HG03097 (cell line): ENCODE measurements around the gene GRIK3.
"Not testable (repeated sequence)": the region's sequence is repeated elsewhere in the genome, so short reads cannot be mapped to it uniquely, and the experiment has no call there.

Experiments
- ATAC-seq: cut with Tn5 transposase; IDR thresholded peaks from one replicate; pipeline ENCODE4 v1.9.1; 2021; ENCODE audit not compliant: unreplicated experiment, low FRiP score

GRIK3 gene

DNA sequence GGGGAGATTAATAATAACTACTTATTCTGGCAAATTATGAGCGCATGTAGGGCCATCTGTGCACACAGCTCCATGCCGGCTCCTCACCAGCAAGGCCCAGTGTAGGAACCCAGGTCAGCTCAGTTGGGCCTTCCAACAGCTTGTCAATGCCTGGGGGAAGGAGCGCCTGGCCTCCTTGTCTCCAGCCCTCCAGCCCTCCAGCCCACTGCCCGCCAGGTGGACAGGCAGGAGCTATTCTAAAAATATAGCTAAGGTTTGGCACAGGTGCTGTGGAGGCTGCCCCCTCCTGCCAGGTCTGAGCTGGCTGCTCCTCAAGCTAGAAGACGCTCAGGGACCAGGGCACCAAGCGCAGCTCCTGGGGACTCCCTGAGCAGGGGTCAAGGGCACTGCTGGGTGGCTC is 85.7 kb downstream of the GRIK3 start:
- ATAC-seq, result no peak

DNA sequence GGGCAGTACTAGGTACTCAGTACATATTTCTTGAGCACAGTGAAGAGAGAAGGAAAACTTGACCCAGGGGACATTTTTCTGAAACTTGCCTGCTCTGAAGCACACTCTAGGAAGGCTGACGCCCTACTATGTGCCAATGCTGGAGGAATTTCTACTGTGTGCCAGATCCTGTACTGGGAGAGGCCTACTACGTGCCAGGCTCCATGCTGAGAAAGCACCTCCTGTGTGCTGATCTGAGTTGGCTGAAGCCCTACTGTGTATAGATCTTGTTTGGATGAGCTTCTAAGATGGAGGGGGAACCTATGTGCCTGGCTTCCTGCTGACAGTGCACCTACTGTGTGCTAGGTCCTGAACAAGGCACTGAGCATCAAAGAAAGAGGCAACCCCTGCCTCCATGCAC is 86.2 kb downstream of the GRIK3 start:
- ATAC-seq, result no peak

DNA sequence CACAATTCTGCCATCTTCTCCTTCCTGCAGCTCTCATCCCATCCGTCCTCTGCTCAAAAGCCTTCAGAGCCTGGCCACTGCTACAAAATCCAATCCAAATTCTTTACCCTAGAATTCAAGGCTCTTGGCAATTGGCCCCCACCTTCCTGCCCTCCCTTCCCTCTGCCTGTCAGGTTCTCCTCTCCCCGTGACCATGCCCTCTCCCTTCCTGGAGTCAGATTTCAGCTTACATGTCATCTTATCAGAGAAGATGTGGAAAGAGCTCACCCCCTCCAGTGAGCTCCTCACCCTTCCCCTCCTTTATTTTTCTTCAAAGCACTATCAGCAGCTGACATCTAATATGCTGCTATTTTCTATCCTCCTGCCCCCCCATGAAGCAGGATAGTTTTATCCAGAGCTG is 86.9 kb downstream of the GRIK3 start:
- no peak for ATAC-seq

DNA sequence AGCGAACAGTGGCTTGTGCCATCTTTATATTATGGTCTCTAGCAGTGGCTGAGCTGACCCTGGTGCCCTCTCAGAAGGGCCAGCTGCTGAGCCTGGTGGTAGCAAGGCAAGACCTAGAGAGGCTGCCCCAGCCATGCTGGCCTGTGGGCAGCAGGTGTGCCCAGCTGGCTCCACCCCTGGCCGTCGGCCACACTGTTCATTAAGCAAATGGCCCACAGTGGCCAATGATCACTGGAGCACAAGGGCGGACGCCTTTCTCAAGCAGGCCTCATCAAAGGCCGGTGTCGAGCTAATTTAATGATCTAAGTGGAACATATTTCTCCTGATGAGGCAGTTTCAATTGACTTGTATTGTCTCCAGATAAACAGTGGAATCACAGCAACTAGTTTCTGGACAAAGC is 89.4 kb downstream of the GRIK3 start:
- no peak for ATAC-seq

DNA sequence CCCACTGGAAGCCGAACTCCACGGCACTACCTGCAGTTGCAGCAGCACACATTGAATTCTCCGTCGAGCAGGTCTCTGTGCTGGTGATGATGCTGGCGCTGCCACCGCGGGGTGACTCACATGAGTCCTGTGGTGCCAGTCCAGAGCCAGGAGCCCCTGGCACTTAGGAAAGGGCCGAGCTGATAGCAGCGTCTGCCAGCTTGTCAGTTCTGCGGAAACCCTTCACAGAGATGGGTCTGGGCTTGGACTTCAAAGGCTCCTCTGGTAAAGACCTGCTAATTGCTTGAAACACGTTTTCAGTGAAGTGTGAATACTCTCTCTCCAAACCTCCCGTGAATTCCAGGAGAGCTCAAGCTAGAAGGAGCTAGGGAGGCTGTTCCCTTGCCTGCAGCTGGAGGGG is 92.2 kb downstream of the GRIK3 start:
- no peak for ATAC-seq

DNA sequence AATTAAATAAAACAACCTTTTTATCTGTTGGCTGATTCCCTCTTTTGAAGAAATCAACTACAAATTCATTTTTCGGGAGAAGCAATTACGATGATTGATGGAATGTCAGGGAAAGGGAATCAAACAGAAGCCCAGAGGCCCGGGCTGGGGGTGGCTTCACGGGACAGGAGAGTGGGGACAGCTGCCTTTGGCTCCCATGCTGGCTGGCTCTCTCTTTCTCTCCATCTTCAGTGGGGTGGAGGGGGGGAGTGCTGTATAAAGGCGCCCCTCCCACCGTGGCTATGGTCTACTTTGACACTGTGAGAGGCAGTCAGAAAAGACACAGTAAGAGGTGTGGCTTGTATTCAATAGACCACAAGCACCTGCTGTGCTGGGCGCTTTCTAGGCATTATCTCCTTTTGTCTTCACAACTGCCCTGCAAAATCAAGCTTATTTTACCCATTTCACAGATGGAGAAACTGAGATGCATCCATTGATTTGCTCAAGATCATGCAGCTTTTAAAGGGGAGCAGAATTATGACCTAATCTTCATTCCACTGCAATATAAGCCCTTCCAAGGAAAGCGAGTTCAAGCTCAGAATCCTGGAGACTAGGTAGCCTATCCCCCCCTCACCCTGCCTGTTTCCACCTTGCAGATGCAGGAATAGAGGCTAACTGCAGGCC is 92.9 kb downstream of the GRIK3 start:
- no peak for ATAC-seq

DNA sequence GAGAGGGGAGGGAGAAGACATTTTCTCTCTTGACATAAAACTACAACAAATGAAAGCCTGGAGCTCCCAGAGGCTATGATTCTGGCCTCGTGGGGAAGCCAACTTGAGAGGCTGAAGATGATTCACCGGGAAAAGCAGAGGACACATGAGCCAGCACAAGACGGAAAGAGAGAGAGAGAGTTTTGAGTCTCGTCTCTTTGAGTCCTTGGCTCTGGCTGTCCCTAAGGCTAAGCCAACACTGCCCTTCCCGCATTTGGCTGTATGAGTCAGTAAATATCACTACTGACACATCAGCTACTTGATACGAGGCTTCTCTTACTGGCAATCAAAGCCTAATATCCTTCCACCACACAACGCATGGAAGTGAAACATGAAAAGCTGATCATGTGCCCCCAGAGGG is 95.5 kb downstream of the GRIK3 start:
- no peak for ATAC-seq

DNA sequence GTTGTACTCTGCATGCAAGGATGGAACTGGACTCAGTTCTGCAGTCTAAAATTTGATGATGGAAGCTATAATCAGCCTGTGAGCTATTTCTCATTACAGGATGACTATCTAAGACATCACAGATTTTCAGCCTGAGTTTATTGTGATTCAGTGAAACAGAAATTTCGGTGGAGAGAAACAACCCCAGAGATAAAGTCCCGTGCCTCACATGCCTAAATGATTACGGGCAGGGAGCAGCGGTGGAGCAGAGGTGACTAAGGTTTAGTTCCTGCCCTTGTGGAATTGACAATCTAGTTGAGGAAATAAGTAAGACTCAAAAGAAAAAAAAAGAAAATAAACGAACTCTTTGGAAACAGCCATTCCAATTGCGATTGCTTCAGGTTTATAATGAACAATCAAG is 96.9 kb downstream of the GRIK3 start:
- ATAC-seq, result no peak

DNA sequence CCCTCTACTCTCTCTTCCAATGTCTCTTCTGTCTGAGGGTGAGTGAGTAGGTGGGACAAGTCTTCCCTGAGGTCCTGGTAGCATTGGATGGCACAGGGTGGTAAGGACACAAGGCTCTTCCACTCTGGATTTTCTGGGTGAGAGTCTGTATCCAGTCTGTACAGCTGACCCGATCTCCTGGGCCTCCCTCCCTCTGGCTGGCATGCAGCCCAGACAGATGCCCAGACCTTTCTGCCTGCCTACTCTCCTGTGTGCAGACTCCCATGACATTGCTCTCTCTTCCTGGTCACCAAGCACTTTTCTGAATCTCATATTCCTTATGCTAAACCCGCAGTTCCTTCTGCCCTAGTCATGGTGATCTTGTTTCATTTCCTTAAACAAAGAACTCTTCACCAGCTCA is 100.3 kb downstream of the GRIK3 start:
- ATAC-seq, result no peak

DNA sequence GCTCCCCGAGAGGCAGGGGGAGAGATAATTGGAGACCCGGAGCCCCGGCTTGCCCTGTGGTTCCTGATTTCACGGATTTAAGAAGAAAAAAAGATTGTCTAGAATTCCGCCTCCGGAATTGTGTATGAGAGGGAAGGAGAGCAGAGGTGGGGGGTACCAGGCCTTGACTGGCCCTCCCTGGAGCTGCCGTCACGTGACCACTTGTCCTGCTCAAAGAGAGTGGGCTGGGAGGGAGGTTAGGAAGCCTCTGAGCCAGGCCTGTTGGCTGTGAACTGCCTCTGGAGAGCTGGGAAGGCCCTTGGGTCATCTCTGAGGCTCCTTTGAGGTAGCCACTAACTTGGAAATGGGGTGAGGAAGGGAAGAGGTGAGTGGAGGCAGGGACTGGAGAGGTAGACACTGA is 106.5 kb downstream of the GRIK3 start:
- no peak for ATAC-seq

DNA sequence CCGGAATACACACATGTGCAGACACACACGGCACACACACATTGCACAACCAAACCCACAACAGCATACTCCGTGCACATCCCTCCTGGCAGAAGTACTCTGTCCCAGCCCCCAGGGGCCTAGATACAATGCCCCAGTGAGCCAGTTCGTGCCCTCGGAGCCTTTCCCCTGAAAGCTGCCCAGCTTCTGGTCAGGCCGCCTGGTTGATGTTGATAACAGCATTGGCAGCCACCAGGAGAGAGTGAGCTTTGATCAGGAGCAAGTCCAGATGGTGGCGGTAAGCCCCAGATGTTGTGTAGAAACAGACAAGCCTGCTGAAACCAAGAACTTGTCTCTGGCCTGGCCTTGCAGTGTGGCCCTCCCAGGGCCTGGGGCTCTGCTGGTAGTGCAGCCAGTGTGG is 109.1 kb downstream of the GRIK3 start:
- ATAC-seq, result no peak

DNA sequence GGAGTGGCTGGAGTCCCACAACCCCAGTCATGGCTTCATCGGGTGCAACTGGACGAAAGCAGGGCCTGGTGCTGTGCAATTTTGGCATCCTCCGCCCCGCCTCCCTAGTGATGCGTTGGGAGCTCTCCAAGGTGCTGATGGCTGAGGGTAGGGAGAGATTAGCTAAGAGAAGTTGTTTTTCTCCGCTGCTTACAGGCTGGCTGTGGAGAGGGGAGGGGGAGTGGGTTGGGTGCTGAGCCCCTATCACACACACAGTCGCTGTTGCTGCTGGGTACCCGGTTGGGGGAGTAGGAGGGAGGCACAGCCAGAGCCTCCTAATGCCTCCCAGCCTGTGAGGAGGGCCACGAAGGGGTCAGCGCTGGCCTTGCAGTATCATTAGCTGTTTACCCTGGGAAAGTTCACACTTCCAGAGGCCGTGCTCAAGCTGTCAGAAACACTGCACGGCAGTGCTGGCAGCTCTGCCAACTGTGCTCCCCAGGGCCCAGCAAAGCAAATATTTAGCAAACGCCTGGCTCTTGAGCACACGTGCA is 110.0 kb downstream of the GRIK3 start:
- ATAC-seq, result no peak

DNA sequence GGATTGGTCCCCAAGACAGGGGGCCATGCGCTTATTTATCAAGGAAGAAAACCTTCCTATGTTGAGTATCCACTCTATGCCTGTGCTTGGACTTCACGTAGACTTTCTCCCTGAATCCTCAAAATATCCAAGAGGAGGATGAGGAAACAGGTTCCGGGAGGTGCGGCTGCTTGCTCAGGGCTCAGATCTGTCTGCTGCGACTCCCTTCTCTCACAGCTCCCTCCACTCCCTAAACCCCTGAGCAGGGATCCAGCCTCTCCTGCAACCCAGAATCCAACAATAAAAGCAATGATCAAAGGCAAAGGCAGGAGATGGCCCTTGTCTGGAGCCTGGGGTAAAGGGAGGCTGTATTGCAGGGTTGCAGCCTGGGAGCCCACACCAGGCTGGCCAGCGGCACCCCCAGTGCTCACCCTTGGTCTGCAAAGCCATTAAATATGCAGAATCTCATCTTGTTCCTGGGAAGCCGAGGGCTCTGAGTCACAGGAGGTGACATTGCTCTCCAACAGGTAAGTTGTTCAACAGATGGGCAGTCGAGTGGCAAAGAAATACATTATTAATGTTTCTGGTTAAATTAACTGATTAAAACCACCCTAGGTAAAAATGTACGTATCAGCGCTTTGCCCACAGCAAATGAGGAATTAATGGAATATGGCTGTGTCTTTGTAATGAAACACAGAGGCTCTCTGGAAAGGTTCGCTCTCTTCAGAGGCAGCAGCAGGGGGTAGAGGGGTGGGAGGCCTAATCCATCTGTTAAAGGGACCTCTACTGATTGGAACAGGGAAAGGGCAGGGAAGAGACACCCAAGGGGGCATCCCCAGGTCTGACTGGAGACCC is 111.5 kb downstream of the GRIK3 start:
- no peak for ATAC-seq

DNA sequence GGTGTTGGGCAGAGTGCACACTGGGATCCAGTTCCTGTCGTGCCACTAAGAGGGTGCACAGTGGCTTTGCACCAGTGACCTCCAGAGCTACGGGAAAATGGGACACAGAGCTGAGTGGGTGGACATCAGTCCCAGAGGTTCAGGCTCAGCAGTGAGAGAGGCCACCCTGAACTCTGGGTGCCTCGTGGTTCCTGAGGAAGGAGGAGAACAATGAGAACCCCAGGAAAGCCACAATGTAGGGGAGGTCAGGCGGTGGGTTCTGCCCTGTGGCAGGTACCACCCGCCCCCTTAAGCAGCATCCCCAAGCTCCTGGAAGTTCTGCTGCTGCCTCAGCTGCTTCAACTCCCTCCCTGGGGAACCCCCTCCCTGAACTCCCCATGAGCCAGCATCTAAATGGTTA is 112.2 kb downstream of the GRIK3 start:
- no peak for ATAC-seq

DNA sequence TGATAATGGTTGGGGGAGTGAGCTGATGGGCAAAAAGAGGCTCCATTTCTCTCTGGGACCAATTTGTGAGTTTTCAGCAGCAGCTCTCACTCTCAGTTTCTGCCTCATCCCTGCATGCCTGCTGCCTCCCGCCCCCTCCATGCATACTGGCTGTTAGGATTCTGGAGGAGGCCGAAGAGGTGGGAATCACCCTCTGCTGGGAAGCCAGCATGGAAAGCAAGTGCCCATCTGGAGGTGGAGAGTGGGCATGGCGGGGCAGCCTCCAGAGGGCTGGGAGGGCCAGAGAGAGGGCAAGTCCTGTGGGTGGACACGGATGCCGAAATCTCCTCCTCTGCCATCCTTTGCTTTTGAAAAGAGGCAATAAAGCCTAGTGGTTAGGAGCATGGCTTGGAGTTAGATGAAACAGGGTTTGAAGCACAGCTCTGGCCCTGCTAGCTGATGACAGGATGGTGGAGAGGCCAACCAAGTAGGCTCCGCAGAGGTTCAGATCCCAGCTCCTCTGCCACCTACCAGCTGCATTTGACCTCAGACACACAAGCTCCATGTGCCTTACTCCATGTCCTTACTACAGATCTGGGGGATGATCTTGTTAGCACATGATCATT is 113.4 kb downstream of the GRIK3 start:
- no peak for ATAC-seq

DNA sequence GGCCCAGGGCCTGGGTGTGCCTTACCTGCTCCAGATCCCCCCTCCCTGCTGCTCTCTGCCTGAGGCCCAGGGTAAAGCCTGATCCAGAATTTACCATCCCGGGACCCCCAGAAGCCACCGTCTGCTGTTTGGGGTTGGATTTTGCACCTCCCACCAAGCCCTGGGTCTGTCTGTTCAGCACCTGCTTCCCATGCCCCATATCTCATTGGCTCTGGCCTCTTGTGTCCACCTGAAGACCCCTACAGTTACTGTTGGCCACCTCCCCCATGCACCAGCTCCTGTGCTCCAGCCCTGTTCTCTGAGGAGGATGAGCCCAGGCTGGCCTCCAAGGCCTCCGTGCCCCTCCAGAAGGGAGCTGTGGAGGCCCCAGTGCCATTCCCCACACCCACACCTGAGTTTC is 113.9 kb downstream of the GRIK3 start:
- ATAC-seq, result no peak

DNA sequence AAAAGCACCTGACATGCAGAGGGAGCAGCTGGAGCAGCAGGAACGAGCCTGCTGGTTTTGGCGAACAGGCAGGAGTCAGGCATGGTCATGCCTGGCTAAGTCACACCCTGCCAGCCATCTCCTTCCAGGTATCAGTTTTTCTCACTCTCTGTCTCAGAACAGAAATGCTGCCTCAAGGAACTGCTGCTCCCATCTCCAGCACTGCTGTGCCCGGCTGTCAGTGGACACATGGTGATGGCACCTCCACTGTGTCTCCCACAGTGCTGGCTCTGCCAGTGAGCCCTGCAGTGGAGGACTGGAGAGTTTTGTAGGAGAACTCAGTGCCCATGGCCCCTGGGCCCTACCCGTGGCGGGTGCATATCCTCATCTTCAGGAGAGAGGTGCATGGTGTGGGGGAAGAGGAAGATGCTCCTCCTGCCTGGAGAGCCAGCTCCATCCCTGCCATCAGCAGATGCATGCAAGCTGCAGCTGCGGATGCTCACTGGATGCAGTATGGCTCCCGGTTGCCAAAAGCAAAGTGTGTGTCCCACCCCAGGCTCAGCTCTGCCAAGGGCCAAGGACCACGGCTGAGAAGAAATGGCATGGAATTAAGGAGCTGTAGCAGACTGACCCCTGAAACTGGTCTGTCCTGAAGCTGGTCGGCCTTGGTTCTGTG is 114.7 kb downstream of the GRIK3 start:
- ATAC-seq, result no peak

DNA sequence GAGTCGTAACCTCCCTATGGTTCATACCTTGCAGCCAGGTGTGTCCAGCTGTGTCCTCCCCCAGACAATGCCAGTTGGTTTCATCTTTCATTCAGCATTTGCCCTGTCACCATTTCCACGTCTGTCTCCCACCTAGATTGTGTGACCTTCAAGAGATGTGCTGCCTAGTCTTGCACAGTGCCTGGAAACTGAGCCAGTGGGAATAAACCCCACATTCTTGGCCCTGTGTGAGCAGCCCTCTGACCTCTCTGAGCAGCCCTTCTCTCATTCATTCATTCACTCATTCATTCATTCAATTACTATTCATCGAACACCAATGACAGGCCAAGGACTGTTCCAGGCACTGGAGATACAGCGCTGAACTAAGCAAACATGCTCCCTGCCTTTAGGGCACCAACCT is 115.7 kb downstream of the GRIK3 start:
- no peak for ATAC-seq

DNA sequence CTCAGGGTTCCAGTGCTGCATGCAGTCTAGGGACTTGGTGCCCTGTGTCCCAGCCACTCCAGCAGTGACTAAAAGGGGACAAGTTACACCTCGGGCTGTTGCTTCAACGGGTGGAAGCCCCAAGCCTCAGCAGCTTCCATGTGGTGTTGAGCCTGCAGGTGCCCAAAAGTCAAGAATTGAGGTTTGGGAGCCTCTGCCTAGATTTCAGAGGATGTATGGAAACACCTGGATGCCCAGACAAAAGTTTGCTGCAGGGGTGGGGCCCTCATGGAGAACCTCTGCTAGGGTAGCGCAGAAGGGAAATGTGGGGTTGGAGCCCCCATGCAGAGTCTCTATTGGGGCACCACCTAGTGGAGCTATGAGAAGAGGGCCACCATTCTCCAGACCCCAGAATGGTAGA is 117.8 kb downstream of the GRIK3 start:
- ATAC-seq, result not testable (repeated sequence)

DNA sequence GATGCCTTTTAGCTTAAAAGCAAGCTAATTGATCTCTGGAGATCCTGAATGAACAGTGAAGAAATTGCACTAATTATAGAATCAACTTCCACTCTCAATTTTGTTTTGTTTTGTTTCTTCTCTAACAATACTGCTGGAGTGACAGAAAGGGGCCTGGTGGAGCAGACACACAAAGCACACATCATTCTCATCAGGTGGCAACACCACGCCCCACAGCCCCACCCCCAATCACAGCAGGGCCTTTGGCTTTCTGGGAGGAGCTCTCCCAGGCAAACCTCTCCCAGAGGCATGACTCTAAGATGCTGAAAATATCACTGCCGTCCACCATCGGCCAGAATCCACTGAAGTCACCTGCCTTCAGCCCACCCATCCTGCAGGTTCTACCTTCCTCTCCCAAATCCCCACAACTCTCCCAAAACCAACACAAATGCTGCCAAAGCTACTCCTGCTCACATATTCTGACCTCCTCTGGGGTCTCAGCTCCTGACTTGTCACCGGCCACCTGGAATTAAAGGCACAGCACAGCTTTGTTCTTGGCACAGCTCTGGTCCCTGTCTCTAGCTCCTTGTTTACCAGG is 120.7 kb downstream of the GRIK3 start:
- no peak for ATAC-seq

DNA sequence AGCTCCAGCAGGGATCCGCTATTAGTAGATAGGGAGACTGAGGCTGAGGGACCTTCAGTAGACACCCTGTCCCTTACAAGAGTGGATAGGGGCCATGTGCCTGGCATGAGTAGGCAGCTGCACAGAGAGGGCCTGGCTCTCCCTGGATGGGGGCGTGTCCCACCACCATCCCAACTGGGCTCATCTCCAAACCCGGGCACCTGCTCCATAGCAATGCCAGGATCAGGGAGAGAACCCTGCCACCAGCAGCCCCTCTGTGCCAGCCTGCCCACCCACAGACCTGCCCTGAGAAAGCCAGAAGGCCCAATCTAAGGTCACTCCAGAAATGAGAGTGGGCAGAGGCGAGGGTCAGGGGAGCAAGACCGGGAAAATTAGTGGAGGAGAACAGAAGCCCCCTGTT is 121.3 kb downstream of the GRIK3 start:
- no peak for ATAC-seq
